GM23338 (cell line): Measurements from ENCODE around the gene SUN2. TPM values are rescaled to one million over a fixed set of nuclear protein-coding genes. Genes with fewer than 3 reads are reported as not detected.

Source experiments
- ATAC-seq: fragments of 200-7000 bp; cut with Tn5 transposase; 3 replicates; pipeline ENCODE4 v1.9.1; 2020
- DNase-seq: peaks from one replicate; pipeline ENCODE4 v3.0.0-alpha.2; 2015; ENCODE audit warnings: low spot score
- H2AFZ ChIP-seq: fragments of 200-600 bp; sonication (generic); 2 replicates; pipeline ENCODE4 v1.8.0; 2016; ENCODE audit warnings: antibody characterized with exemption, mild to moderate bottlenecking, moderate library complexity
- H3F3A ChIP-seq: fragments of 200-600 bp; sonication (generic); replicated peaks from 2 replicates; pipeline ENCODE4 v1.8.0; 2017; ENCODE audit warnings: antibody characterized with exemption, mixed run types, low read depth
- H3K27ac ChIP-seq: fragments of 200-600 bp; sonication (generic); 2 replicates; pipeline ENCODE4 v1.6.1; 2016; ENCODE audit warnings: low read depth
- H3K27me3 ChIP-seq: fragments of 200-600 bp; sonication (generic); 2 replicates; pipeline ENCODE4 v1.8.0; 2016; ENCODE audit warnings: mild to moderate bottlenecking, mixed run types, moderate library complexity; ENCODE audit not compliant: insufficient read depth
- H3K36me3 ChIP-seq: fragments of 200-600 bp; sonication (generic); 2 replicates; pipeline ENCODE4 v1.8.0; 2016; ENCODE audit warnings: mild to moderate bottlenecking; ENCODE audit not compliant: insufficient read depth
- H3K4me1 ChIP-seq: fragments of 200-600 bp; sonication (generic); 2 replicates; pipeline ENCODE4 v1.8.0; 2016; ENCODE audit warnings: mild to moderate bottlenecking, moderate library complexity; ENCODE audit not compliant: insufficient read depth
- H3K4me2 ChIP-seq: fragments of 200-600 bp; sonication (generic); 2 replicates; pipeline ENCODE4 v1.7.1; 2017; ENCODE audit warnings: mixed run types
- H3K4me3 ChIP-seq: fragments of 200-600 bp; sonication (generic); 2 replicates; pipeline ENCODE4 v1.6.1; 2016; ENCODE audit warnings: mixed run types
- H3K79me2 ChIP-seq: fragments of 200-600 bp; sonication (generic); replicated peaks from 2 replicates; pipeline ENCODE4 v1.8.0; 2017; ENCODE audit warnings: mild to moderate bottlenecking; ENCODE audit not compliant: insufficient read depth
- H3K9me2 ChIP-seq: fragments of 200-600 bp; sonication (generic); 2 replicates; pipeline ENCODE4 v1.8.0; 2017; ENCODE audit not compliant: insufficient read depth
- H4K20me1 ChIP-seq: fragments of 200-600 bp; sonication (generic); replicated peaks from 2 replicates; pipeline ENCODE4 v1.8.0; 2017; ENCODE audit warnings: mild to moderate bottlenecking; ENCODE audit not compliant: insufficient read depth
- H3K27ac Mint-ChIP-seq: 2 replicates; pipeline ENCODE4 v1.8.0; 2020; ENCODE audit warnings: inconsistent platforms, mild to moderate bottlenecking, moderate library complexity, mixed read lengths
- H3K27me3 Mint-ChIP-seq: 3 replicates; pipeline ENCODE4 v1.8.0; 2022; ENCODE audit warnings: low read depth, mild to moderate bottlenecking, moderate library complexity, mixed read lengths, inconsistent platforms; ENCODE audit not compliant: insufficient read depth, poor library complexity
- H3K36me3 Mint-ChIP-seq: 3 replicates; pipeline ENCODE4 v1.8.0; 2021; ENCODE audit warnings: low read depth, mild to moderate bottlenecking, inconsistent platforms, moderate library complexity, mixed read lengths
- H3K4me1 Mint-ChIP-seq: 3 replicates; pipeline ENCODE4 v1.8.0; 2020; ENCODE audit warnings: mild to moderate bottlenecking, inconsistent platforms, mixed read lengths
- H3K4me3 Mint-ChIP-seq: 3 replicates; pipeline ENCODE4 v1.8.0; 2021; ENCODE audit warnings: moderate library complexity, mild to moderate bottlenecking, inconsistent platforms, mixed read lengths
- H3K9me3 Mint-ChIP-seq: 3 replicates; pipeline ENCODE4 v1.8.0; 2020; ENCODE audit warnings: moderate library complexity, mild to moderate bottlenecking, inconsistent platforms, mixed read lengths
- CREB1 ChIP-seq: fragments of 250-450 bp; sonication (Bioruptor Pico); IDR thresholded peaks from 2 replicates; pipeline ENCODE4 v1.5.0; 2020; ENCODE audit warnings: low read depth, mild to moderate bottlenecking, moderate library complexity
- CTCF ChIP-seq, 2 experiments: fragments of 200-600 bp in 1 of 2; sonication (generic) in 1 of 2; conservative IDR thresholded peaks; 2 replicates each; pipeline versions ENCODE4 v1.5.1 to v1.6.1; 2016 to 2017; ENCODE audit warnings: antibody characterized with exemption in 2 of 2, low read depth in 2 of 2, mild to moderate bottlenecking in 2 of 2, moderate library complexity in 1 of 2
- EZH2 ChIP-seq: fragments of 200-600 bp; sonication (generic); IDR thresholded peaks from one replicate; pipeline ENCODE4 v1.8.0; 2017; ENCODE audit warnings: antibody characterized with exemption, mild to moderate bottlenecking, low read depth; ENCODE audit not compliant: unreplicated experiment
- EZH2phosphoT487 ChIP-seq: fragments of 200-600 bp; sonication (generic); IDR thresholded peaks from one replicate; pipeline ENCODE4 v1.8.1; 2018; ENCODE audit warnings: antibody characterized with exemption; ENCODE audit not compliant: unreplicated experiment
- JUNB ChIP-seq: IDR thresholded peaks from one replicate; pipeline ENCODE4 v1.6.1; 2016; ENCODE audit warnings: antibody characterized with exemption; ENCODE audit not compliant: unreplicated experiment
- POLR2AphosphoS5 ChIP-seq: IDR thresholded peaks from 2 replicates; pipeline ENCODE4 v1.6.1; 2016; ENCODE audit warnings: antibody characterized with exemption, low read depth
- ZNF114 ChIP-seq: fragments of 250-450 bp; sonication (Bioruptor Pico); IDR thresholded peaks from 2 replicates; pipeline ENCODE4 v1.5.0; 2020; ENCODE audit warnings: mild to moderate bottlenecking, moderate library complexity
- ZNF331 ChIP-seq: fragments of 250-450 bp; sonication (Bioruptor Pico); IDR thresholded peaks from 2 replicates; pipeline ENCODE4 v1.5.0; 2020; ENCODE audit warnings: low read depth, mild to moderate bottlenecking, moderate library complexity
- ZNF462 ChIP-seq: fragments of 250-450 bp; sonication (Bioruptor Pico); IDR thresholded peaks from 2 replicates; pipeline ENCODE4 v1.5.0; 2020; ENCODE audit warnings: mild to moderate bottlenecking, moderate library complexity
- polyA plus RNA-seq: library from polyadenylated mRNA; unstranded; fragments of >200 nt; fragmentation: Nextera tagmentation; extraction: Ambion mirVana; gene quantifications from 2 replicates; pipeline ENCODE4 v1.2.1, GENCODE V29; 2016
- total RNA-seq: library from RNA; depleted of rRNA; stranded (reverse); fragments of >200 nt; shearing (Covaris generic); gene quantifications from 2 replicates; pipeline ENCODE4 v1.2.3, GENCODE V29; 2014

Gene SUN2
- total and polyA plus RNA-seq, 2 experiments from 2014 or later: 7.2 to 17.6 TPM

- Mint-ChIP-seq H3K27ac (no peak overlapping the region), H3K27me3 (peaks cover 24% of the 10 kb centered on the region), H3K4me1 (peaks cover 6% of the 10 kb centered on the region; the same call in 2 of the 3 replicates), H3K36me3 (peaks cover 58% of the 10 kb centered on the region), H3K9me3 (no peaks in the 10 kb centered on the region), H3K4me3 (no peak overlapping the region)
- Histone ChIP-seq H3K4me2 (no peak overlapping the region), H3K4me3 (no peak overlapping the region), H3K36me3 (peaks cover 7% of the 10 kb centered on the region; the same call in 1 of the 2 replicates), H3K79me2 (no peaks in the 10 kb centered on the region), H3K27ac (no peak overlapping the region), H3K9me2 (no peaks in the 10 kb centered on the region), H3F3A (0 out of 2 replicates have a peak, but pooled peaks cover 4% of the 10 kb centered on the region), H4K20me1 (peaks cover 11% of the 10 kb centered on the region; the same call in 1 of the 2 replicates), H2AFZ (no peak overlapping the region), H3K4me1 (no peaks in the 10 kb centered on the region), H3K27me3 (no peaks in the 10 kb centered on the region)
- ATAC-seq: peak; percentile 78
- TF ChIP-seq ZNF114 (CRISPR knock-in tag) (no peak), CTCF (conservative IDR thresholded peaks at IDR 0.05; ENCODE audit: low read depth in 2 of 2) (peak; percentile 74 to 83)
- peak; percentile 76 for DNase-seq
Observed at GRCh38 chr22:38733329-38733723, 22.5 kb downstream of the SUN2 start.

- Histone ChIP-seq H3K4me1 (no peaks in the 10 kb centered on the region), H3K4me2 (no peak overlapping the region), H2AFZ (no peak overlapping the region), H3K27me3 (no peaks in the 10 kb centered on the region), H3K27ac (no peak overlapping the region), H3K79me2 (no peaks in the 10 kb centered on the region), H3K4me3 (no peak overlapping the region), H3F3A (0 out of 2 replicates have a peak, but pooled peaks cover 4% of the 10 kb centered on the region), H3K9me2 (no peaks in the 10 kb centered on the region), H4K20me1 (peaks cover 11% of the 10 kb centered on the region), H3K36me3 (peaks cover 12% of the 10 kb centered on the region; the same call in 1 of the 2 replicates)
- Mint-ChIP-seq H3K36me3 (peaks cover 59% of the 10 kb centered on the region), H3K27me3 (peaks cover 18% of the 10 kb centered on the region), H3K27ac (no peak overlapping the region), H3K9me3 (no peaks in the 10 kb centered on the region), H3K4me3 (no peak overlapping the region), H3K4me1 (peaks cover 6% of the 10 kb centered on the region; the same call in 2 of the 3 replicates)
- DNase-seq (no peak), ATAC-seq (no peak)
- TF ChIP-seq ZNF114 (CRISPR knock-in tag) (no peak), CTCF (conservative IDR thresholded peaks at IDR 0.05; ENCODE audit: low read depth in 2 of 2) (no peak), POLR2AphosphoS5 (no peak), EZH2phosphoT487 (no peak), JUNB (no peak), ZNF462 (CRISPR knock-in tag) (no peak), EZH2 (no peak), CREB1 (no peak), ZNF331 (no peak)
Observed at GRCh38 chr22:38732251-38732815, 23.5 kb downstream of the SUN2 start.
